ENCODE results near the gene SLC25A25.

Gene SLC25A25

DNA sequence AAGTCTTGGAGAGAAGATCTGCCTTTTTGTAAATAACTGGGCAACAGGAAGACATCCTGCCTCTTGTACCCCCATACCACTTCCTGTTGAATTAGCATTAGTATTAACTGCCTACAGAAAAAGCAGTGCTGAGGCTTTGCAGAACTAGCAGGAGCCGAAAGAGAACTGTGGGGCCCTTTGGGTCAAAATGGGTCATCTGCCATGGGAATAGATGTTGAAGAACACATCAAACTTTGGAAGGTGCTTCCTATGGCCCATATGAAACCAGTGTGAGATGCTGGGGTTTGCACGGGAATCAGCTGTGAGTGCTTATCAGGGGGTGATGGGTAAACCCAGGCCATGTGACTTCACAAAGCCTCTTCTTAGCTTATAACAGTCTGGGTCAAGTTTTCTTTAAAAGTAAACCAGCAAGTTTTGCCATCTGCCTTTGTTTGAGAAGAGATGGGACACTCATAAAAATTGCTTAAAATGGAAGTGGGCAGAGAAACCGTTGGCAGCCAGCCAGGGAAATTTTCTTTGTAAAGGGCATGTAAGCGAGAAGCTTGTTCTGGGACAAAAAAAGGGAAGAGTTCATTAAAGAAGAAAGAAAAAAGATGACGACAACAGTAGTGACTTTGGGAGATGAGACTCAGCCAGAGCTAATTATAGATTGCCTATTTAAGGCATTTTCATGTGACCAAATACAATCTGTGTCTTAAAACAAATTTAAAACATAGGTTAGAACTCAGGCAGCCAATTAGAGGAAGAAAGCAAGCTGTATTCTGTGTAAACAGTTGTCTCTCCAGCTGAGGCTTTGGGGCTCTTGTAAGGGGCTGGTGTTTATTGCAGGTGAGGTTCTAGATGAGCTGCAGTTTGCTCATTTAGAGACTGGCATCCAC is 4.4 kb downstream of the SLC25A25 start:
- DNase-seq (ENCODE audit: low spot score), result peak; percentile 52

DNA sequence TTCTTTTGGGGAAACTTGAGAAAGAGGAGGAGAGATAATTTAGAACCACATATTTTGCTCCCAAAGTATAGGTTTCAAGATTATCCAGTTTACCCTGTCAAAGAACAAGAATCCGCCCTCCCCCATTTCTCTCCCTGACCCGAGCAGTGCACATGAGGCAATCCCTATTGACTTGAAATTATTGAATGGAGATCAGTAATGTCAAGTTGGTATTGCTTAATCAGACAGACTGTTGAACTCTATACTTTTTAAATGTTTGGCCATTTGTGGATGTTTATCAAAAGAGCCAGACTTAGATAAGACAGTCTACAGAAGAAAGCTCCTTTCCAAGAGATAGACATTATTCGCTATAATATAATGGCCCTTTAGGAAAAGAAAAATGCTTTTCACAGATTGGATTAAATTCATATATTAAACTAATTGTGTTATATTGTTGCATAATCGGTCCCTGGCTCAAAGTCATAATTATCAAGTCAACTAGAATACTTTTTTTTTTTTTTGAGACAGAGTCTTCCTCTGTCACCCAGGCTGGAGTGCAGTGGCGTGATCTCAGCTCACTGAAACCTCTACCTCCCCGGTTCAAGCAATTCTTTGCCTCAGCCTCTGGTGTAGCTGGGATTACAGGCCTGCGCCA is 5.3 kb downstream of the SLC25A25 start:
- no peak for DNase-seq (ENCODE audit: low spot score)

DNA sequence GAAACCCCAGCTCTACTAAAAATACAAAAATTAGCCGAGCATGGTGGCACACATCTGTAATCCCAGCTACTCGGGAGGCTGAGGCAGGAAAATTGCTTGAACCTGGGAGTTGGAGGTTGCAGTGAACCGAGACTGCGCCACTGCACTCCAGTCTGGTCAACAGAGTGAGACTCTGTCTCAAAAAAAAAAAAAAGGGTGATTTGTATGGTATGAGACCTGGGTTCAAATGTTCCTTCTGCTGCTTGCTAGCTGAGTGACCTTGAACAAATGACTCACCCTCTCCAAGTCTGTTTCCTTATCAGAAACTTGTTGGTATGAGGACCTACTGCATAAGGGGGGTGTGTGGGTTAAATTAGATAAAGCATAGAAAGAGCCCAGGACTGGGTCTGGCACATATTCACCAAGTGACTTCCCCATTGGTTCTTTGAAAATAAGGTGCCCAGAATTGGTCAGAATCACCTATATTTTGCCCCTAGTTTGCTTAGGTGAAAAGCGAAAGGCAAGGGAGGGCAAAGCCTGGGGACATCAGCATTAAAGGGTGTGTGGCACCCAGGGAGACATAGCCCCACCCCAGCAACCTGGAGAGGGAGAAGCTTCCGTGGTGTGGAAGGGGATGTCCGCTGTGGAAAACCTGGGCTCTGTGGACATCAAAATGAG is 9.9 kb downstream of the SLC25A25 start:
- DNase-seq (ENCODE audit: low spot score), result no peak

DNA sequence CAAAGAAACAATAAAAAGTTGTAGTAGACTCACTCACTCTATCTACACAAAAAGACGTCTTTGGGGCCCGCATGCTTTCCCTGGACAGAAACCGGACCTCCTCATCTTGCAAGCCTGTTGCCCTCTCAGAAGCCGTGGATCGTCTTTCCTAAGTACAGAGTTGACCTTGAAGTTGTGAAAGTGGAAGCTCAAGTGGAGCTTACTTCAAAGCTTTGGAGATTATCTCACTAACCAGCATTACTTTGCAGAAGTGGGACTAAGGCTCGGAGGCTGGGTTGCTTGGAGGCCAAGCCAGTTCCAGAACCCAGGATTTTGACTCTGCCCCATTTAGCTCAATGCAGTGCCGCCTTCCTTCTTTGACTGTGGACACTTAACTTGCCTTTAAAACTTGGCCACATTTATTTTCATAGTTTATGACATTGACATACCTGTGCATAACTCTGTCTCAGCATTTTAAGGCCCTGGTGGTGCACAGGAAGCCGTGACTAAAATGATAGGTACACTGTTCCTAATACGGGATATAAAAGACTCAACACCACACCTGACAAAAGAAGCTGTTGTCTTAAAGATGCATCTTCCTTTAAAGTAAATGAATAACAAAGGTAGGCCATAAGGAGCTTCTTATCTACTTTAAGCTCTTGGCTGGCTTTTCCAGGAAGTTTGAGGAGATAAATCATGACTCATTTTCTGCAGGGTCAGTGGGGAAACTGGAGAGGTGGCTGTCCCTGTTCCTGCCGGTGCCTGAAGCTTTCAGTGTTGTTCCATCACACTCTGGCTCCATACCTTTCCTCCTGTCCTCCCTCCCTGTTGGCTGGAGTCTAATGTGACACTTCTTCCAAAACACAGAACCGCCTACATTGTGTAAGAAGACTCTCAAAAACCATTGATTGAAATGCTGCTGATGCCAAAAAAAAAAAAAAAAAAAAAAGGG is 10.7 kb downstream of the SLC25A25 start:
- no peak for DNase-seq (ENCODE audit: low spot score)

DNA sequence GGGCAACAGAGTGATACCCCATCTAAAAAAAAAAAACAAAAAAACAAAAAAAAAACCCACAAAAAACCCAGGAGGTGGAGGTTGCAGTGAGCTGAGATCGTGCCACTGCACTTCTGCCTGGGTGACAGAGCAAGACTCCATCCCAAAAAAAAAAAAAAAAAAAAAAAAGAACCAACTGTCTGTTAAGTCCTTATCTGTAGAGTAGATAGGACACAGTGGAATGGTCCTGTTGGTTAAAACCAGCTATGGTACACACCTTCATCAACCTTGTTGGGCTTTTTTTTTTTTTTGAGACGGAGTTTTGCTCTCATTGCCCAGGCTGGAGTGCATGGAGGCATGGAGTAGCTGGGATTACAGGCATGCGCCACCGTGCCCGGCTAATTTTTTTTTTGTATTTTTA is 12.2 kb downstream of the SLC25A25 start:
- DNase-seq (ENCODE audit: low spot score), result no peak

DNA sequence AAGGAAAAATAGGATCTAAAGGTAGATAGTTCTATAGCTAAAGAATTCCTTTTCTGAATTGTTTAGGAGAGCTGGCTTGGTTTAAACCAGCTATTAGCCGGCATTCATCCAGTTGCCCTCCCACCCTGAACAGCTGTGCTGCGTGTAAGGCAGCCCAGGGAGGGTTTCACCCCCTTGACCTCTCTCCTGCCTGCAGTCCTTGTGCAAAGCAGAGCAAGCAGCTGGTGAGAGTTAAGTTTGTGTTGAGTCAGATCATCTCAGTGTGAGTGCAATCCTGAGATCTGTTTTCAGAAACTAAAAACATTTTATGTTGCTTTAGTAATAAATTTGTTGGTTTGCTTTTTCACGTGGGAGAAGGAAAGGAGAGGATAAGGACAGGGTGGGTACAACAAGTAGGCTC is 13.0 kb downstream of the SLC25A25 start:
- no peak for DNase-seq (ENCODE audit: low spot score)

DNA sequence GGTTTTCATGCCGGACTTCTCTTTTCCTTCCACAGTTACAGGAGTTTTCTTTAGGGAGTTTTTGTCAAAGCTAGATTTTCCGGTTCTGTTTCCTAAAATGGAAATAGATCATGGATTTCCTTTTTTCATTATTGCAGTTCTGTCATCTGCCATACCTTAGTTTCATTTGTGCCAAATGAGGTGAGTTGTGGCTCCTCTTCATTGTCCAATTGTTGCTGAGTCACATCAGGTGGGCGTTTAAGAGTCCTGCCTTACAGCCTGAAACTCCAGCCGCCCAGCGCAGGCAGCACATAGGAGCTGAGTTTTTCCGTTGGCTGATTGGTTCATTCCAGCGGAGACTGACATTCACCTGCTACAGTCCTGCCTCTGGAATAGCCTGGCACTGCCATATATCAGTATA is 14.1 kb downstream of the SLC25A25 start:
- no peak for DNase-seq (ENCODE audit: low spot score)

DNA sequence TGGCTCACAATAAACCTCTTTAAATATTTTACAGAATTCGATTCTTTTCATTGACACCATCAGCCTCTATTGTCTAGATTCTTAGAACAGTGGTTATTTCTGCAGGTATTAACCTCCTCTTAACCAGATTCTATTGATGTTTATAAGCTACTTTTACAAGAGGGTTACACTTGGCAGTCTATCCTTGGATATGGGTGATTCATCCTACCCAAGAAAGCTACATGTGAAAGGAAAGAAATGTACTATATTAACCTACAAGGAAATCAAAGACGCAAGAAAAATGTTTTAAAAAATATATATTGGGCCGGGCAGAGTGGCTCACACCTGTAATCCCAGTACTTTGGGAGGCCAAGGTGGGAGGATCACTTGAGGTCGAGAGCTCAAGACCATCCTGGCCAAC is 16.7 kb downstream of the SLC25A25 start:
- DNase-seq (ENCODE audit: low spot score), result no peak

DNA sequence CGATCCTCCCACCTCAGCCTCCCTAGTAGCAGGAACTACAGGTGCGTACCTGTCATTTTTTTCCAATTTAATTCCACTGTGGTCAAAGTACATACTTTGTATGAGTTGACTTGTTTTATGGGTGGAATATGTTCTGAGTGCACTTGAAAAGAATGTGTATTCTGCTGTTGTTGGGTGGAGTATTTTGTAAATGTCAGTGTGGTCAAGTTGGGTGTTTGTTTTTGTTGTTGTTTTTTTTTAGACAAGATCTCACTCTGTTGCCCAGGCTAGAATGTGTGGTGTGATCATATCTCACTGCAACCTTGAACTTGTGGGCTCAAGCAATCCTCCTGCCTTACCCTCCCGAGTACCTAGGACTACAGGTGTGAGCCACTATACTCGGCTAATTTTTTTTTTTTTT is 17.9 kb downstream of the SLC25A25 start:
- DNase-seq (ENCODE audit: low spot score), result no peak

DNA sequence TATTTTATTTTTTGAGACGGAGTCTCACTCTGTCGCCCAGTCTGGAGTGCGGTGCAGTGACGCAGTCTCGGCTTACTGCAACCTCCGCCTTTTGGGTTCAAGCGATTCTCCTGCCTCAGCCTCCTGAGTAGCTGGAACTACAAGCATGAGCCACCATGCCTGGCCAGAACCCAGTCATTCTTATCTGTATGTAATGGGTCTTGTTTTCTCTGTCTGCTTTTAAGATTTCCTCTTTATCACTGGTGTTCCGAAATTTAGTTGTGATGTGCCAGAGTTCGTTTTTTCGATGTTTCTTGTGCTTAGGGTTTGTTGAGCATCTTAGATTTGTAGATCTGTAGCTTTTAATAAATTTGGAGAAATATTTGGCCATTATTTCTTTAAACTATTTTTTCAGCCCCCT is 19.2 kb downstream of the SLC25A25 start:
- no peak for DNase-seq (ENCODE audit: low spot score)

DNA sequence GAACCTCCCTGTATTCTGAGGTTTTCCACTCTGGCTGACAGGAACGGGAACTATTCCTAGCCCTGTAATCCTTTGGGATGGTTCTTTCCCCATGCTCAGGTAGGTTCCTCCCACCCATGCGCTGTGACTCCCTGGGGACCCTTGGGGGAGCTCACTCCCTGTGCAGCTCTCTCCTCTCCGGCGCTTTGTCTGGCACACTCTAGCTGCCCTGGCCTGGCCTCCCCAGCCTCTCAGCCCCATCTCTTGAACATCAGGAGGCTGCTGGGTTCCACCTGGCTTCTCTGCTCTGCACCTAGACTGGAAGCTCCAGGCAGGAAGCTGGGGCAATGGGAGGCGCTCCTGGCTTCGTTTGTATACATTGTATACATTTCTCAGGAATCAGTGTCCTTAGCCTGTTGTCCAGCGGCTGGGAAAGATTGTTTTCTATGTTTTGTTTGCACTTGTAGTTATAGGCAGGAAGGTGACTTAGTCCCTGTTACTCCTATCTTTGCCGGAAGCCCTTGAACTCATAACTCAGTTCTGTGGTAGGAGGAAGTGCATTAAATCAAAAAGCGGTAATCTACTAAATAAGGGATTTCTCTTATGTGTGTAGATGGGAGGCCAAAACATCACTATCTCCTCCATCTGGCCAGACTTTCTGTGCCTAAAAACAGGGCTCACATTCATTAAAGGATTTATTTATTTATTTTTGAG is 20.4 kb downstream of the SLC25A25 start:
- peak; percentile 26 for DNase-seq (ENCODE audit: low spot score)

DNA sequence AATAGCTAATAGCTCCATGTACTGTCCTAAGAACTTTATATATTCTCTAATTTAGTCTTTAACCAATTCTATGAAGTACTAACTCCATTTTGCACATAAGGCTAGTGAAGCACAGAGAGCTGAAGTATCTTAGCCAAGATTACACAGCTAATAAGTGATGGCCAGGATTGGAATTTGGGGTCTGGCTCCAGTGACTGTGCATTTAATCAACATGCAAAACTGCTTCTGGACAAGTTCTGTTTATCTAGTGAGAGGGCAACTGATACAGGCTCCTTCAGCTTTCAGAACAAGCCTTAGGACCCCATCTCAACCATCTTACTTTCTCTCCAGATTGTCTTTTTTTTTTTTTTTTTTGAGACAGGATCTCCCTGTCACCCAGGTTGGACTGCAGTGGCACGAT is 21.3 kb downstream of the SLC25A25 start:
- DNase-seq (ENCODE audit: low spot score), result no peak

DNA sequence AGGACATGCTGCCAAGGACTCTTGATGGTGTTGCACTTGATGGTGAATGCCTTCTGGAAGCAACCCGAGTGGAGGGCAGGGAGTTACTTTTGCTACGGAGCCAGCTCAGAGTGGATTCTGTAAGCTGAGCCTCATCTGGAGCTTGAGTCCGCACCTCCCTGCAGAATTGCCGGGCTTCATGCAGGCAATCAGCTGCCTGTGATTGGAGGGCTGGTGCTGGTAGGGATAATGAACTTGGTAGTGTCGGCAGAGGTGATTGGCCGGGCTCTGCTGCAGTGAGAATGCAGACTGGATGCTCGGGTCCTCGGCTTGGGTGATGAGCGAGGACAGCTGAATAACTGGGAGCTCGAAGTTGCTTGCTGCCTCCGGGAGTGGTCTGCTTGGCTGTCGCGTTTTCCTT is 23.1 kb downstream of the SLC25A25 start:
- no peak for DNase-seq (ENCODE audit: low spot score)

DNA sequence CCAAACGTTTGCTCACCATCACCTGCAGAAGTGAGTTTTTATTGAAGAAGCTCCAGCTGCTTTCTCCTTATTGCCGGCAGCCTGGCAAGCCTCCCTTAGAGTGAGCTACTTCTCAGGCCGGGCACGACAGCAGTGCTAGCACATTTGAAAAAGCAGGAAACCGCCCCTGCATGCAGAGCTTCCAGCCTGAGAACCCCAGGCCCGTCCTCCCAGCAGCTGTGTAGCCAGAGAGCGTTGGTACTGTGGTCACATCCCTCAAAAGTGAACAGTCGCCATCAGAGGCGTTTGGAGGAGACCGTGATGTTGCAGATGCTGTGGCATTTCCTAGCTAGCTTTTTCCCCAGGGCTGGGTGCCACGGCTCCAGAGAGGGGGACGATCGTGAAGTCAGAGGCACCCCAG is 23.5 kb downstream of the SLC25A25 start:
- DNase-seq (ENCODE audit: low spot score), result no peak

DNA sequence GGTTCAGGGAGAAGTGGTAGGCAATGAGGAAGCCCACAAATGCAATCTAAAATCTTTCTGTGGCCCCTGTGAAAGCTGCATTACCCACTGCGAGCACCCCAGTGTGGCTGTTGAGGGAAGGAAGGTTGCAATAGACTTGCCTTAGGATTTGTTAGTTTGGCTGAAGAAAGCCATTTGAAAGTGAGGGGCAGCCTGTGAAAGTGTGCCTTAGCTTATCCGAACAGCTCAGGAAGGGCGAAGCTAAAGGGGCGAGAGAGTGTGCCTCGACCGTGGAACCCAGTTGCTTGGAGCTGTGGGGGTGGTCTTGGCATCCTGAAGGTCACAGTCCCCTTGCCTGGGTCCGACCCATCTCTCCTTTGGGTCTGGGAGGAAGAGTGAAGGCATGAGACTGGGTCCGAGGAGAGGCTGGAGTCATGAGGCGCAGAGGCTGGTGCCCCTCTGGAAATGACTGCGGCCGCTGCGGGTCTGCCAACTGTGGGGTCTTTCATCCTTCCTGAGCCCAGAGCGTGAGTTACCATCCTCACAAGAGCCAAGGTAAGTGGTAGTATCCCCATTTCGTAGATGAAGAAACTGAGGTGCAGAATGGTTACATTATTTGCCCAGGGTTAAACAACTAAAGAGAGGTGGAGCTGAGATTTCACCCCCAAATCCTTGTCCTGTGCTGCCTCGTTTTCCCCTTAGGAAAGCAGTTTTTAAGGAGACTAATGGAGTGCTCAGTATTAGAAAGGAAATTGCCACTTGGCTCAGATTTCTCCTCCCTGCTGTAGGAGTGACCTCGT is 24.4 kb downstream of the SLC25A25 start:
- no peak for DNase-seq (ENCODE audit: low spot score)

DNA sequence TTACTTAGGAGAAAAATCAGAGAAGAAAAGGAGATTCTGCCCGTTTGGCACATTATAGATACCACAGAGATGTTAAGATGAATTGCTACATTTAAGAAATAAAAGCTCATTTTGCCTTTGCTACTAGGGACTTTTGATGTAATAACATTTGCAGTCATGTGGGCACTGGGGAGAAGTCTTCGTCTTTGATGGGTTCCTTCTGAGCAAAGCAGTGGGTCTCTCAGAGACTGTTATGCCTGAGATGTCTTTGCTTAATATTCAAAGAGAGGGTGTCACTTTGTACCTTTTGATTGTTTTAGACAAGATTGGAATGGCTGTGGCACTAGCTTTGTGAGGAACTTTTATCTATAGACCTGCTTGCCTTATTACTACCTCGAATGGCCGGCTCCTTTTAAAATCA is 25.0 kb downstream of the SLC25A25 start:
- peak; percentile 33 for DNase-seq (ENCODE audit: low spot score)

DNA sequence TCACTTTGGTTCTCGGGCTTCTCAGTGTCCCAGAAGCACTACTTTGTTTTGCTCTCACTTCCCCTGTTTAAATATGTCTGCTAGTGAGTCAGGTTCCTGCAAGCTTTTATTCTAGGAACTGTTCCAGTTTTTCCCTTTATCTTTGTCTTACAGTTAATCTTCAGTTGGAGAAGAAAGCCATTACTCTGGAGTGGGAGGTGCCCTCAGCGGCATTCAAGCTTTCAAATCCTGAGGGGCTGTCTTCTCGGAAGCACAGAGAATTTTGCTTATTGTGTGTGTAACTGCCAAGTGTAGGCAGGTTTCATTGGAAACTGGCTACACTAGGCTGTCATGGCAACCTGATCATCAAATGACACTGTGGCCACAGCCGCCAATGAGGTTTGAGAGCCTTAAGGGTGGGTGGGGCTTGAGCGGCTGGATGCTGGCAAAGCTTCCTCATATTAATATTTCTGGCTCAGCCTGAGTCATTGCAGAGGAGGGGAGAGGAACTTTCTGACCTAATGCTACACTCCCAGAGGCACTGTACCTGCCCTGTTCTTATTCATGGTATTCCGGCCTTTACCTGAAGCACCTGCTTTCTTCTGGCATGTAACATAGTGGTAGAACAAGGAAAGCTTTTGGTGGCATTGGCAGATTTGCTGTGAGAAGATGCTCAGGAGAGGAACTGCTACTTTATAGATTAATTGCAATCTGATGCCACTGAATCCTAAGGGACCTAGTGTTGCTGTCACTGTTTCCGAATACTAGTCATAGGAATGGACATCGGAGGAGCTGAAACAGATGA is 26.3 kb downstream of the SLC25A25 start:
- DNase-seq (ENCODE audit: low spot score), result peak; percentile 62

DNA sequence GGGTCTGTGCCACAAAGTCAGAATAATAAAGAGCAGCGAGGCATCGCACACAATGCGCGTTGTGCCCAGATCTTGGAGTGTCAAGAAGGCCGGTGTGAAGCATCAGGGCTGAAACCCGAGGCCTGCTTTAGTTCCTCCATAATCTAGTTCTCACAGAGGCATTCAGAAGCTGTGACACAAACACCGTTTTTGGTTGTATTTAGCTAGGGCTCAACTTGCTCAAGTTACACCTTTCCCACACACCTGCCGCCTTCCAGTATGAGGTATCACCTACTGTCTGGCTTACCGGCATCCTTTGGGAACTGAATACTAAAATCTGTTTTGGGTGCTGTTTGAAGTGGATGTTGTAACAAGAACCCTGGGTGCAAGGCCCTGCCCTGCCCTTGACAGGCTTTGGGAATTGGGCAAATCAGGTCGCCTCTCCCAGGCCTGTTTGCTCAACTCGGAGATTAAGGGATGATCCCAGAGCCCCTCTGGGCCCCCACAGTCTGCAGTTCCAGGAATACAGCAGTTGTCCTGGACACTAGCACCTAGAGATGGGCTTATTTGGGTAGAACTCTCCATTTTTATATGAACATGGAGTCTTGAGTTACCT is 27.0 kb downstream of the SLC25A25 start:
- no peak for DNase-seq (ENCODE audit: low spot score)

Measured in CD4-positive, alpha-beta T cell treated with Interleukin-6 at 100 ng/mL for 8 hours (primary cell).